Activated T-cell treated with anti-CD3 and anti-CD28 coated beads for 48 hours (primary cell): ENCODE measurements around the gene KIAA1671.

ENCODE experiments used
- DNase-seq: peaks from one replicate; pipeline ENCODE4 v3.0.0-alpha.2; 2020; ENCODE audit warnings: low read depth

The KIAA1671 gene

DNA sequence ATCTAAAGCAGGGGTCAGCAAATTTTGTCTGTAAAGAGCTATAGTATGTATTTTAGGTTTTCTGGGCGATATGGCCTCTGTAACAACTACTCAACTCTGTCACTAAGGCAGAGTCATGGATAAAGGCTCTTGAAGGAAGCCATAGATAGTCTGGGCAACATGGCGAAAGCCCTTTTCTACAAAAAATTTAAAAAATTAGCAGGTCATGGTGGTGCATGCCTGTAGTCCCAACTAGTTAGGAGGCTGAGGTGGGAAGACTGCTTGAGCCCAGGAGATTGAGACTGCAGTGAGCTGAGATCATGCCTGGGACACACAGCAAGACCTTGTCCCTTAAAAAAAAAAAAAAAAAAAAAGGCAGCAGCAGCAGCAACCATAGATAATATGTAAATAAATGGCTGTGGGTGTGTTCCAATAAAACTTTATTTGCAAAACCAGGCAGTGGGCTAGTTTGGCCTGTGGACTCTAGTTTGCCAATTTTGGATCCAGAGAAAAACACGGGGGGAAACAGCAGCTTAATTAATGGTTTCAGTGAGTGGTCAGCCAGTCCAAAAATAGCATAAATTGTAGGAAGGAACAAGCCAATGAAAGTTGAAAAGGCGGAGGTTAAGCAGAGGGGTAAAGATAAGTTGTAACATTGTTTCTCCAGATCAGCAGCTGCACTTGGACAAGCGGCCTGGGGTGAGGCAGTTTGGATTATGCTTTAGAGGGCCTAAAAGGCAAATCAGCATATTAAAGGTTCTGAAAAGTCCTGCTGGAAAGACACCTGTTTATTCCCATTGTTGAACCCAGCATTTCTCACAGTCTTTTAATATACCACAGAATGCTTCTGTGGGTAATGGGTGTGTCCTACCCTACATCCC, 62.6 kb downstream of the KIAA1671 start:
- no peak for DNase-seq

DNA sequence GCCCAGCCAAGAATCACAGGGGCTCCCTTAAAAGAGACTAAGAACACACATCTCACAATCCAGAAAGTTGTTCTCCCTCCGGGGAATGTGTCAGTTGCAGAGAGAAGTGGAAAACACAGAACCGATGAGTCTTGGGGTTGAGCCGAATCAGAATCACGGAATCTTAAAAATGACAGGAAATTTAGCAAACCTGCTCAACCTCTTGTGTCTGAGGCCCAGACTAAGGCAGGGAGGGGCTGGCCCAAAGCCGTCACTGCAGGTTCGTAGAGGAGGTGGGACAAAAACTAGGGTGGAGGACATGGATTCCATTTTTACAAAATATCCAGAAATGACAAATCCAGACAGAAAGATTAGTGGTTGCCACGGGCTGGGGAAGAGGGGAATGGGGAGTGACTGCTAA, 63.8 kb downstream of the KIAA1671 start:
- no peak for DNase-seq

DNA sequence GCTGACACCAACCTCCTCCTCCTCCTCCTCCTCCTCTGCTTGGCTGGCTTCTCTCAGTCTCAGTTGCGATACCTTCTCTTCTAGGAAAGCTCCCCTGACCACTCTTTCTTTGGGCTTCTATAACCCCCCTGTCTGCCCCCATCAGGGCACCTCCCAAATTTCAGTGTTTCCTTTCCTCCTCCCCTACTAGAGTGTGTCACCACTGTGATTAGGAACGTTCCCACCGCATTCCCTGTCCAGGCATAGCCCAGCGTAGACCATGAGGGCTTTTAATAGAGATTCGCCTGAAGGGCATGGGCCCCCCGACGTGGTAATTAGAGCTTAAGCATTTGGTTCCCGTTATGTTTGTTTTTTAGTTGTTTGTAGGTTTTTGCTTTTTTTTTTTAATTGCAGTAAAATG, 65.5 kb downstream of the KIAA1671 start:
- no peak for DNase-seq

DNA sequence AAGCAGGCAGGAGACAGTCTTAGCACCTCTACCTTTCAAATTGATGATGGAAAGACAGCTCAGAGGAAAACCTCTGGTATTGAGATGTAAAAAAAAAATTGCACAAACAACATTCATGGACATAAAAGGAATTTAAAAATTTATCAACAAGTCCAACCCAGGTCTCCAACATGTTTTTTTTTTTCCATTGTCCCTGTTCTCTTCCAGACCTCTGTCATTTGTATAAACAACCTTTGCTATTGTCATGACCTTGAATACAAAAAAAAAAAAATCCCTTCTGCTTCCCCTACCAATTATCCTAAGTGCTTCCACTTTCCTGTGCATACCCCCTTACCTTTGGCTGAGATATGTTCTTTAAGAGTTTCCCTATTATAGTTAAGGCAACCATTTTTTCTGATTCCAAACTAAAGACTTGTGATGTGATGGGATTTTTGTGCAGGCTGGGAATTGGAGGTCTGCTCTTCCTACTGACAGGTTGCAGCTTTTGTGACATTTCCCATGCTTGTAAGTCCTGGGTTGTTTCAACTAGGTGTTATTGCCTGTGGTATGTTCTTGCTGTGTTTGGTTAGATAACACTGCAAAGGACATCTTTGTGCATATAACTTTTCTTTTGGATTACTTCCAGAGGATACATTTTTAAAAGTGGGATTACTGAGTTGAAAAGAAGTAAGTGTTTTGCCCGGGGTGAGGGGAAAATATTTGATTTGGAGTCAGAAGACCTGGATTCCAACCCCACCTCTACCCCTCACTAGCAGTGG, 67.1 kb downstream of the KIAA1671 start:
- no peak for DNase-seq

DNA sequence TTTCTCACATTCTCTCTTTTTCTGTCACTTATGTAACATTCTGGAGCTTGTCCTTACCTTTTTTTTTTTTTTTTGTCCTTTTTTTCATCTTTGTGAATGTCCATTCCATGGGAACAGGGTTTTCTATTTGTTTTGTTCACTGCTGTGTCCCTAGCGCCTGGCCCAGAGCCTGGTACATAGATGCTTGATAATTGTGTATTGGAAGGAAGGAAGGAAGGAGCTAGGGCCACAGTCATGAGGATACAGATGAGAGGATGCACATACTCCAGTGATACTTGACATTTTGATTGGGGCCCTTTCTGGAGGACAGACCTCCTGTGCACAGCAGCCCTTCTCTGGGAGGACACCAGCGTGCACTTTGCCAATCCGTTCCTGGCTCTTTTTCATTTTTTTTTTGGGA, 68.9 kb downstream of the KIAA1671 start:
- DNase-seq: no peak

DNA sequence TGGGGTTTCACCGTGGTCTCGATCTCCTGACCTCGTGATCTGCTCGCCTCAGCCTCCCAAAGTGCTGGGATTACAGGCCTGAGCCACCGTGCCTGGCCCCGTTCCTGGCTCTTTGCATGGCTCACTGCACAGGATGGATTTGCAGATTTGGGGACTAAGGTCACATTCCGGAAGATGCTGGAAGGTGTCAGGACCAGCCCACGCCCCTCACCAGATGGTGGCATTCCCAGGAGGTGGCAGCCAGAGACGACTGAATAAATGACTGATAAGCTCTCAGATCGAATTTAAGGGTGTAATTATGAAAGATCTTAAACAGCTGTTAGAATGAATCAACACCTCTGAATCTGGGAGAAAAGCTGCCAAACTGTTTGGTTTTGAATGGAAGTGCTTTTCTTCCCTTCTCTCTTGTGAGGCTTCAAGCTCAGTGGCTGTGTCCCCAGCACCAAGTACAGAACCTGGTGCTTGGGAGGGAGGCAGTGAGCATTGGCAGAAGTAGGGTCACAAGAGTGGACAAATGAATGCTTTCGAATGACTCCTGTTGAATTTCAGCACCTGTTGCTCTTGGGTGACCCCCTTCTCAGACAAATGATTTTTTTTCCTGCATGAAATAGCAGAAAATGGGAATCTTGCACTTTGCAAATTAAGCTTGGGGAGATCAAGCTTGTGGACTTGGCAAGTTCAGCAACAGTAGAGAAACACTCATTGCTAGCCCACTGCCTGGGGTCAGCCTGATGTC, 69.6 kb downstream of the KIAA1671 start:
- no peak for DNase-seq

DNA sequence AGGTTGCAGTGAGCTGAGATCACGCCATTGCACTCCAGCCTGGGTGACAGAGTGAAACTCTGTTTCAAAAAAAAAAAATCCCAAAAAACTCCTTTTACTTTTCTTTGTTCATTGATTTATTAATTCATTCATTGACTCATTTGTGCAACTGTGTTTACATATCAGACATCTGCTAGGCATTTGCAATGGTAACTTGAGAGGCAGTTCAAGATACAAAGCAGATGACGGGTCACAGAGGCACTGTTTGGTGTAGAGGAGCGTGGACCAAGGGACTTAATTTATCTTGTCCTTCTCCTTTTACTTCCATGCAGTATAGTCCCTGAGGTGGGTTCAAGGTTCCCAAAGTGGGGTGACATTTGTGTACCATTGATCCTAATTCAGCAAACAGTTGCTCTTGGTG, 71.4 kb downstream of the KIAA1671 start:
- DNase-seq: no peak

DNA sequence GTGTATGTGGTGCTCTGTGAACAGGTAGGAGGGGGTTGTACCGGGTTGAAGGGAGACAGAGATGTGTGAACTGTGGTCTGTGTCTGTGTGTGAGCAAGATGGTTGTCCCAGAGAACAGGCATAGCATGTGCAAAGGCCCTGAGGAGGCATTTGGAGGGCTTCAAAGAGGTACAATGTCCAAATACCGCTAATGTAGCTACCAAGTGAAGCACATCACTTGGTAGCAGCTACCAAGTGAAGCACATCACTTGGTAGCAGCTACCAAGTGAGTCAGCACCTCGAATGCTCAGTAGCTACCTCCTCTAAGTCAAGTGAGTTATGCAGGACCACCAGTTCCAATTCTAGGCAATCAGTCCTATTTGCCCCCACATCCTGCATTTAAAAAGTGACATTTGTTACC, 72.4 kb downstream of the KIAA1671 start:
- no peak for DNase-seq

DNA sequence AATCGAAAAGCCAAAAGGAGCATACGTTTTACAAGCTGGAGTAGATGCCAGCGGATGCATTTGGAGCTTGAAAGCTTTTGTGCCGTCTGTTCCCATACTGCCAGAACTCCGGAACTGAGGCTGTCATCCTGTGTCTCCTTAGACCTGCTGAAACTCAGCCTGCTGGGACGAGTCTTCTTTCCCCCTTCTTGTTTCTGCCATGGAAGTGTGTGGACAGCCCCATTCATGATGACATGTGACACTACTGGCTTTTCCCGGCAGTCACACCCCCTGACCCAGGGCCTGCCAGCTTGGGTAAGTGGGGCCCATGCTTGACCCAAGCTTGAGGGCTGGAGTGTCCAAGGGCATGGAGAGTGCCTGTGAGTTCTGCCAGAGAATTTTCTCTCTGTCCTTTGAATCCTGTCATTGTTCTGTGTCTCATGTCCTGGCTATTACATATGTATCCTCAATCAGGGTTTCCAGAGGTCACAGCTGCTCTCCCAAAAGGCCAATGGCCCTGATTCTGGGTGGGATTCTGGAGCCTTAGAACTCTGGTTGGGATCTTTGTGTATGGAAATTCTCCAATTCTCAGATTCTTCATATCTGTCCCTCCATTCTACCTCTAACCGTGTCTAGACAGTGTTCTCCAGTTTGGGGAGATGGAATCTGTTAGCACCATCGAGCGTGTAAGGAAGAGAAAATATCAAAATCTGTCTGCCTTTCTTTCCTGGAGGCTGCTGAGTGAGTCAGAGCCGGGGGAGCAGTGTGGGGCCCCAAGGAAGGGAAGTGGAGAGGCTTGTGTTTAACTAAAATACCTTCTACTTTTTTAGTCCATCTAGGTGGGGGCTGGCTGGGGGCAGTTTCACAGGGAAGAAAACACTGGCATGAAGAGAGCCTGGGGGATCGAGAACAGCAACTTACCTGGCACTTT, 73.2 kb downstream of the KIAA1671 start:
- no peak for DNase-seq

DNA sequence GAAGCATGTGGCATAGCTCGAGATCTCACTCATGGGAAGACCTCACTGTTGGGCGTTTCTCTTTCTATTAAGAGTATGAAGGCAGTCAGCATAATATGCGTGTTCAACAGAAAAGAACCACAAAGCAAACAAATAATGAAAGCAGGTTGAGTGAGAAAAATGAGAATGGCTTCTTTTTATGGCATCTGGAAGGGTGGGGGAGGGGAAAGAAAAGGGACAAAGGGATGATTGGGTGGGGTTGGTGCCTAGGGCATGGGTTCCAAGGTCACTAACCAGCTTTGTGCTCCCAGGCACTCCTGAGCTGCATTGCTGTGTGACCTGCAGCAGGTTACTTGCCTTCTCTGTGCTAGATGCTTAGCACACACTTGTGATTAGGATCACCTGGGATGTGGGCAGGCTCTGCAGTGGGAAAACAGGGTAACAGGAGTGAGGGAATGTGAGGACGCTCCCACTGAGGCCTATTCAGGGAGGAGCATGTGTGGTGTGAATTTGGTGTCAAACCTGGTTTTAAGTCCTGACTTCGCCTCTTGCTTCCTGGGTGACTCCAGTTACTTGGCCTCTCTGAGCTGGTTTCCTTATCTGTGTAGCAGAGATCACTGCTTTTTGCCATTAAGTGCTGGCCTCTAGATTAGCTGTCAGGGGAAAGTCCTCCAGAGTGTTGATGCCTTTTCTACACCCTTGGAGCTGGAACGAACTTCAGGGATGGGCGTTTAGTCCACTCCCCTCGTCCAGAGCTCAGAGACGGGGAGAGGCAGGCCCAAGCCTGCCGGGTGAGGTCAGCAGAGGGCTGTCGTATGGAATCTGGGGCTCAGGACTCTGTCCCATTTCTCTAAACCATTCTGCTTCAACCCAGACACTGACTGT, 74.8 kb downstream of the KIAA1671 start:
- no peak for DNase-seq

DNA sequence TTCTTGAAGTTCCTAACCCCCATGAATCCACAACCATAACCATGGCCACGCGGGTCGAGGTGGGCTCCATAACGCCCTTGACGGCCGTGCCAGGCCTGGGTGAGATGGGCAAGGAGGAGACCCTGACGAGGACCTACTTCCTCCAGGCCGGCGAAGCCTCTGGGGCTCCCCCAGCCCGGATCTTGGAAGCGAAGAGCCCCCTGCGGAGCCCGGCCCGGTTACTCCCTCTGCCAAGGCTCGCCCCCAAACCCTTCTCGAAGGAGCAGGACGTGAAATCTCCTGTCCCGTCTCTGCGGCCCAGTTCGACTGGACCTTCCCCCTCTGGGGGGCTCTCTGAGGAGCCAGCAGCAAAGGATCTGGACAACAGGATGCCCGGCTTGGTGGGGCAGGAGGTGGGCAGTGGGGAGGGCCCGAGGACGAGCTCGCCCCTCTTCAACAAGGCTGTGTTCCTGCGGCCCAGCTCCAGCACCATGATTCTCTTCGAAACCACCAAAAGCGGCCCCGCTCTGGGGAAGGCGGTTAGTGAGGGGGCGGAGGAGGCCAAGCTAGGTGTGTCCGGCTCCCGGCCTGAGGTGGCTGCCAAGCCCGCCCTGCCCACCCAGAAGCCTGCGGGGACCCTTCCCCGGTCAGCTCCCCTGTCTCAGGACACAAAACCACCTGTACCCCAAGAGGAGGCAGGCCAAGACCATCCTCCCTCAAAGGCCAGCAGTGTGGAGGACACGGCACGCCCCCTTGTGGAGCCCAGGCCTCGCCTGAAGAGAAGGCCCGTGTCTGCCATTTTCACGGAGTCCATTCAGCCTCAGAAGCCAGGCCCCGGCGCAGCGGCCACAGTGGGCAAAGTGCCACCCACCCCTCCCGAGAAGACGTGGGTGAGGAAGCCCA, 75.7 kb downstream of the KIAA1671 start:
- DNase-seq: no peak

DNA sequence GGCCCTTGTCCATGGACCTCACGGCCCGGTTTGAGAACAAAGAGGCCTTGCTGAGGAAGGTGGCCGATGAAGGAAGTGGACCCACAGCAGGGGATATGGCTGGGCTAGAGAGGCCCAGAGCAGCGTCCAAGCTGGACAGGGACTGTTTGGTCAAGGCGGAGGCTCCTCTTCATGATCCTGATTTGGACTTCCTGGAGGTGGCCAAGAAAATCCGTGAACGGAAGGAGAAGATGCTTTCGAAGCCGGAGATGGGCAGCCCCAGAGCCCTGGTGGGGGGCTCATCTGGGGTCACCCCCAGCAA, 76.3 kb downstream of the KIAA1671 start:
- no peak for DNase-seq

DNA sequence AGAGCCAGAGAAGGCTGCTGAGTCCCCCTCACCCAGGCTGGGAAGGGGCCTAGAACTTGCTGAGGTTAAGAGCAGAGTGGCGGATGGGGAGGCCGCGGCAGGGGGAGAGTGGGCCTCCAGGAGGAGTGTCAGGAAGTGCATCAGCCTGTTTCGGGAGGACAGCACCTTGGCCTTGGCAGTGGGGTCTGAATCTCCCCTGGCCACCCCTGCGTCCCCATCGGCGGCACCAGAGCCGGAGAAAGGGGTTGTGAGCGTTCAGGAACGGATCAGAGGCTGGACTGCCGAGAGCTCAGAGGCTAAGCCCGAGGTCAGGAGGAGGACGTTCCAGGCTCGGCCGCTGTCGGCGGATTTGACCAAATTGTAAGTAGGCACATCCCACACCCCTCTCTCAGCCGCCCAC, 76.7 kb downstream of the KIAA1671 start:
- DNase-seq: no peak

DNA sequence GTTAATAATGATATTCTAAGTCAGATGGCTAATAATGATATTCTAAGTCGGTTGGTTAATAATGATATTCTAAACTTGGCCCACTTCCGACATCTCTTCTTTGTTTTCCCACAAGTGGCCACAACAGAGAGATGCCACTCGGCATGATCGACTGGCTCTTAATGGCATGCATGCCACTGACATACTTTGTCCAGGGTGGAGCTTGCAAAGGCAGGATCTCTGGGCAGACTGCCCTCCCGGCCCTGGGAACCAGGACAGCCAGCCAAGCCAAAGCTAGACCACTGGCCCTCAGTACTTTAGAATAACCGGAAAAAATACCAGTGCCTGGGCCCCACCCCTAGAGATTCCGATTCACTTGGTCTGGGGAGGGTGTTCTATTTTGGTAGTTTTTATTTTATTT, 78.1 kb downstream of the KIAA1671 start:
- no peak for DNase-seq

DNA sequence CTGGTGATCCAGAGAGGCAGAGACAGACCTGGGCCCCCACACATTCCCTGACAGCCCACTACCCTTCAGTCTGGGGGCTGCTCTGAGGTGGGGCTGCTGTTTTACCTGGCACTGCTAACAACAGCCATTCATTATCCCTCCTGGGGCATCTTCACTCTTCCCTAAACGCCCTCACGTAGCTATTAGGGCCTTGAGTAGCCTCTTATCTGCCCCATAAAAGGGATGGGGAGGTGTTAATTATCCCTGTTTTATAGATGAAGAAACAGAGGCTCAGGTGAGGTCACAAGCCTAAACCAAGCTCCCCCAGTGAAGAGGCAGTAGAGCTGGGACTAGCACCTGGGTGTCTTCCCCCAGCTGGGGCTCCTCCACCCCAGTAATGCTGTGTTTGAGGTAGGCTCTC, 79.5 kb downstream of the KIAA1671 start:
- no peak for DNase-seq

DNA sequence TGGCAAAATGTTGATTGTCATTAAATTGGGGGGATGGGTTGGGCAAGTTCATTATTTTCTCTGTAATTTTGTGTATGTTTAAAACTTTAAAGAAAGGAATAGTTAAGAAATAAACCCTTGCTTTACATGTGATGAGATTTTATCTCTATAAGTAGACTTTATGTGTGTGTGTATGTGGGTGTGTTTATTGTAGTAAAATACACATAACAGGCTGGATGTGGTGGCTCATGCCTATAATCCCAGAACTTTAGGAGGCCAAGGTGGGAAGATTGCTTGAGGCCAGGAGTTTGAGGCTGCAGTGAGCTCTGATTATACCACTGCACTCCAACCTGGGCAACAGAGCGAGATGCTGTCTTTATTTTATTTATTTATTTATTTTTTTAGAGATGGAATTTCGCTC, 83.2 kb downstream of the KIAA1671 start:
- DNase-seq: no peak

DNA sequence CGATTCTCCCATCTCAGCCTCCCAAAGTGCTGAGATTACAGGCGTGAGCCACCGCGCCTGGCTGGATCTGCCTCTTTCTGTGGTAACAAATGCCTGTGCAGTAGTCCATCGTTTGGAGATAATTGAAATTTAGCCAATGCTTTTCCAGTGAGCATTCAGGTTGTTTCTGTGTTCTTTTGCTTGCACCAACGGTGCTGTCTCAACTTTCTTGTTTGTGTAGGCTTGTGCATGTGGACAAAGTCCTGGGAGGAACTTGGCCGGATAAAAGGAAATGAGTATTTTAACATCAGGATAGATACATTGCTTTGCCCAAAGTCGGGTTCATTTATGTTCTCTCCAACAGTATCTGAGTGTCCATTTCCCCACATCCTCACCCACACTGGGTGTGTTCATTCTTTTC, 85.7 kb downstream of the KIAA1671 start:
- DNase-seq: no peak

DNA sequence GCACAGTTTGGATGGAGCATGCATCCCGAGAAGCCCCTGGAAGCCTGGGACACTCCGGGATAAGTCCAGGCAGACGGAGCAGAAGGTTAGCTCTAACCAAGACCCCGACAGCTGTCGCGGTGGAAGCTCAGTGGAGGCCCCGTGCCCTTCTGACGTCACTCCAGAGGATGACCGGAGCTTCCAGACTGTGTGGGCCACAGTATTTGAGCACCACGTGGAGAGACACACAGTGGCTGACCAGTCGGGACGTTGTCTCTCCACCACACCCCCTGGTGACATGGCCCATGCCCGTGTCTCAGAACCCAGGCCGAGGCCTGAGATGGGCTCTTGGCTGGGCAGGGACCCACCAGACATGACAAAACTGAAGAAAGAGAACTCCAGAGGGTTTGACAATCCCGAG, 86.3 kb downstream of the KIAA1671 start:
- no peak for DNase-seq

DNA sequence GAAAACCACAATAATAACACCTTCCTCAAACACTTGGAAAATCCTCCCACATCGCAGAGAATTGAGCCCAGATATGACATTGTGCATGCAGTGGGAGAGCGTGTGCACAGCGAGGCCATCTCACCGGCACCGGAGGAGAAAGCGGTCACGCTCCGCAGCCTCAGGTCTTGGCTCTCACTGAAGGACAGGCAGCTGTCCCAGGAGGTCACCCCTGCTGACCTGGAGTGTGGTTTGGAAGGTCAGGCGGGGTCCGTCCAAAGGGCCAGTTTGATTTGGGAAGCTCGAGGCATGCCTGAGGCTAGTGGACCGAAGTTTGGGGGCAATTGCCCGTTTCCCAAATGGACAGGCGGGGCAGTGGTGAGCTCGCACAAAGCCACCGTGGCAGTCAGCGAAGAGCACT, 86.7 kb downstream of the KIAA1671 start:
- no peak for DNase-seq

DNA sequence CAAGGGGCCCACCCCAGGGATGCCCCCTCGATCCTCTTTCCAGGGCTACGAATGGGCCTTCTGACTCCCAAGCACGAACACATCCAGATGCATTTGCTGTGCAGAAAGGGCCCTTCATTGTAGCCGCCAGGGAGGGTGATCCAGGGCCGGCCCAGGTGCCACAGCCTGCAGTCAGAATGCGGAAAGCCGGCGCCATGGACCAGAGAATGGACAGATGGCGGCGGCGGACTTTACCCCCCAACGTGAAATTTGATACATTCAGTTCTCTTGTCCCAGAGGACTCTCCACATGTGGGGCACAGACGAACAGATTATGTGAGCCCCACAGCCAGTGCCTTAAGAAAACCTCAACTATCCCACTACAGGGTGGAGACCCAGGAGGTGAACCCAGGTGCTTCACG, 87.2 kb downstream of the KIAA1671 start:
- no peak for DNase-seq
